A549 (cell line): ENCODE data around the gene PAFAH1B2.

Experiments
- CEBPB ChIP-seq, 2 experiments: fragments of >200 bp in 1 of 2; sonication (Bioruptor Twin) in 1 of 2; formaldehyde crosslinking in 1 of 2; IDR thresholded peaks; 2 replicates each; pipeline ENCODE4 v1.6.1; 2012 to 2016
- EP300 ChIP-seq, 2 experiments: fragments of >200 bp; sonication (Bioruptor Twin); formaldehyde crosslinking; IDR thresholded peaks; 2 replicates in 1 of 2; 3 replicates in 1 of 2; pipeline ENCODE4 v1.6.1; 2016 to 2017
- HDAC2 ChIP-seq: fragments of 200-600 bp; sonication (generic); IDR thresholded peaks from 2 replicates; pipeline ENCODE4 v1.6.1; 2016
- JUN ChIP-seq, 2 experiments: fragments of >200 bp; sonication (Bioruptor Twin); formaldehyde crosslinking; IDR thresholded peaks; 2 replicates in 1 of 2; 3 replicates in 1 of 2; pipeline ENCODE4 v1.6.1; 2016 to 2017
- TF ChIP-seq, protein P1 (sequence below): fragments of >200 bp; sonication (Bioruptor Twin); formaldehyde crosslinking; IDR thresholded peaks from 3 replicates; pipeline ENCODE4 v1.5.1; 2016

DNA sequence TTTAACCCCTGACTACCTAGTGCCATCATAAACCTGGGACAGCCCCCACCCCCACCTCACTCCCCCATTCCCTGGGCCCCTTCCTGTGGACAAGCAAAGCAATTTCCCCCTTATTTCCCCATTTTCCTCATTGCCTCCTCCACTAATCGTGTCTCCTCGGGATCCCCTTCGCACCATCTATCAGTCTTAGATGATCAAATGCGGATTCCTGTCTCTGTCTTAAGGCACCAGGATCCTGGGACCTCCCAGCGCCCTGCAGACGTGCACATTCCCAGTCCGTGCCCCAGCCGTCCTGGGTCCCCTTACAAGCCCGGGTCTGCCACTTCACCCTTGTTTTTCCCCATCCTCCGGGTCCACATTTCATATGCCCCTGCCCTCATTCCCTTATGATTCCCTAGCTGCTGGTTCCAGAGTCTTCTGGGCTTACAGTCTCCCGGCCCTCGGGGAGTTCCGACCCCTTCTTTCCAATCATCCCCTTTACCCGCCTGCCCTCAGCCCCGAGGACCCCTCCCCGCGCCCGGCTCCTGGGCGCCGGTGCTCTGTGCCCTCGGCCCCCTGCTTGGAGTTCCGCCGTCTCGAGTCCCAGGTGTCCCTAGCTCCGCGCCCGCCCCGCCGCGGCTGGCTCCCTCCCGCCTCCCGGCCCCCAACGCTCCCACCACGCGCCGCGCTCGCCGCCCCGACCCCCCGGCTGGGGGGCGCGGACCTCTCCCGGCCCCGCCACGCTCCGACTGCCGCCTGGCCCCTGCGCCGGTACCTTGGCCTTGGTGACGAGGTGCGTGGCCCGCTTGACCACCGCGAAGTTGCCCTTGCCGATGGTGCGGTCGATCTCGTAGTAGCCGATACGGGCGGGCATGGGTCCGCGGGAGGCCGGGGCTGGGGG lies 46.5 kb upstream of the PAFAH1B2 start:
- no peak for TF ChIP-seq EP300 (IDR thresholded peaks at IDR 0.05)
- TF ChIP-seq, protein P1, sequence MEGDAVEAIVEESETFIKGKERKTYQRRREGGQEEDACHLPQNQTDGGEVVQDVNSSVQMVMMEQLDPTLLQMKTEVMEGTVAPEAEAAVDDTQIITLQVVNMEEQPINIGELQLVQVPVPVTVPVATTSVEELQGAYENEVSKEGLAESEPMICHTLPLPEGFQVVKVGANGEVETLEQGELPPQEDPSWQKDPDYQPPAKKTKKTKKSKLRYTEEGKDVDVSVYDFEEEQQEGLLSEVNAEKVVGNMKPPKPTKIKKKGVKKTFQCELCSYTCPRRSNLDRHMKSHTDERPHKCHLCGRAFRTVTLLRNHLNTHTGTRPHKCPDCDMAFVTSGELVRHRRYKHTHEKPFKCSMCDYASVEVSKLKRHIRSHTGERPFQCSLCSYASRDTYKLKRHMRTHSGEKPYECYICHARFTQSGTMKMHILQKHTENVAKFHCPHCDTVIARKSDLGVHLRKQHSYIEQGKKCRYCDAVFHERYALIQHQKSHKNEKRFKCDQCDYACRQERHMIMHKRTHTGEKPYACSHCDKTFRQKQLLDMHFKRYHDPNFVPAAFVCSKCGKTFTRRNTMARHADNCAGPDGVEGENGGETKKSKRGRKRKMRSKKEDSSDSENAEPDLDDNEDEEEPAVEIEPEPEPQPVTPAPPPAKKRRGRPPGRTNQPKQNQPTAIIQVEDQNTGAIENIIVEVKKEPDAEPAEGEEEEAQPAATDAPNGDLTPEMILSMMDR = no peak
- no peak for TF ChIP-seq CEBPB (IDR thresholded peaks at IDR 0.05)
- TF ChIP-seq JUN (IDR thresholded peaks at IDR 0.05) = no peak
- TF ChIP-seq HDAC2 = no peak
